Nucleus accumbens (tissue), 56 donors: ENCODE measurements around the gene CDH23.
"Not testable (repeated sequence)": the region's sequence is repeated elsewhere in the genome, so short reads cannot be mapped to it uniquely, and the experiment has no call there.

Experiments
- DNase-seq, 56 donors: peaks; one replicate each; lab custom pipeline; 2025; lab: John Stamatoyannopoulos, UW

Gene CDH23

GRCh38 chr10:71396711-71397295, at the start of gene CDH23:
Gene CDH23, plus strand, starts transcription at chr10:71396920. Its CDS starts 42,912 bp downstream, at chr10:71439832.
- peak in 13 of 56 donors; percentile 22 to 60 (median 36) for DNase-seq

- no peak for DNase-seq
These were observed 48.9 kb upstream of the CDH23 start for GRCh38 chr10:71347587-71348395.

- DNase-seq = no peak
These were observed 47.9 kb upstream of the CDH23 start for GRCh38 chr10:71348850-71349249.

- DNase-seq = no peak
These were observed 47.3 kb upstream of the CDH23 start for GRCh38 chr10:71349406-71349805.

- no peak for DNase-seq
These were observed 45.6 kb upstream of the CDH23 start for GRCh38 chr10:71351087-71351486.

- DNase-seq = peak in 4 of 56 donors; percentile 13 to 28 (median 21)
These were observed 44.9 kb upstream of the CDH23 start for GRCh38 chr10:71351628-71352319.

- DNase-seq = no peak
These were observed 43.1 kb upstream of the CDH23 start for GRCh38 chr10:71353639-71354038.

- no peak for DNase-seq
These were observed 41.9 kb upstream of the CDH23 start for GRCh38 chr10:71354776-71355175.

GRCh38 chr10:71355886-71356285, 40.8 kb upstream of the CDH23 start:
- no peak for DNase-seq

- DNase-seq = no peak
These were observed 38.9 kb upstream of the CDH23 start for GRCh38 chr10:71357792-71358265.

- no peak for DNase-seq
These were observed 38.4 kb upstream of the CDH23 start for GRCh38 chr10:71358277-71358676.

- not testable (repeated sequence) for DNase-seq
These were observed 37.8 kb upstream of the CDH23 start for GRCh38 chr10:71358906-71359305.

GRCh38 chr10:71359364-71360046, 37.2 kb upstream of the CDH23 start:
- peak in 3 of 56 donors; percentile 16 to 21 (median 20) for DNase-seq

- DNase-seq = no peak
These were observed 36.0 kb upstream of the CDH23 start for GRCh38 chr10:71360735-71361134.

GRCh38 chr10:71361581-71361980, 35.1 kb upstream of the CDH23 start:
- no peak for DNase-seq

- no peak for DNase-seq
These were observed 34.6 kb upstream of the CDH23 start for GRCh38 chr10:71362141-71362540.

GRCh38 chr10:71363936-71364335, 32.8 kb upstream of the CDH23 start:
- DNase-seq = no peak

GRCh38 chr10:71365366-71365765, 31.4 kb upstream of the CDH23 start:
- DNase-seq = no peak

GRCh38 chr10:71366690-71367089, 30.0 kb upstream of the CDH23 start:
- DNase-seq = peak in 3 of 56 donors; percentile 8 to 23 (median 21)

GRCh38 chr10:71367271-71367670, 29.4 kb upstream of the CDH23 start:
- DNase-seq = no peak

GRCh38 chr10:71368176-71368575, 28.5 kb upstream of the CDH23 start:
- no peak for DNase-seq
